Activated CD4-positive, alpha-beta memory T cell treated with anti-CD3 and anti-CD28 coated beads for 36 hours (primary cell): ENCODE data around the gene MCF2L2. TPM values are rescaled to one million over a fixed set of nuclear protein-coding genes. Genes with fewer than 3 reads are reported as not detected.
A peak's percentile ranks its signal among the peaks of the same experiment; 100 is the strongest.

Source experiments
- CTCF ChIA-PET: fragments of 350-600 bp; sonication (Branson Sonifier 250); formaldehyde crosslinking; loops from one replicate; lab custom pipeline; 2021; ENCODE audit warnings: antibody characterized with exemption, inconsistent platforms; lab: Charles Lee
- POLR2A ChIA-PET: fragments of 350-600 bp; sonication (Branson Sonifier 250); formaldehyde crosslinking; loops from one replicate; lab custom pipeline; 2021; ENCODE audit warnings: antibody characterized with exemption; lab: Charles Lee
- DNase-seq: peaks from one replicate; pipeline ENCODE4 v3.0.0-alpha.2; 2020
- H3K27ac Mint-ChIP-seq: one replicate; pipeline ENCODE4 v1.8.0; 2021; ENCODE audit warnings: mixed read lengths
- H3K27me3 Mint-ChIP-seq: one replicate; pipeline ENCODE4 v1.8.0; 2021; ENCODE audit warnings: mixed read lengths
- H3K36me3 Mint-ChIP-seq: one replicate; pipeline ENCODE4 v1.8.0; 2021; ENCODE audit warnings: mixed read lengths
- H3K4me1 Mint-ChIP-seq: one replicate; pipeline ENCODE4 v1.8.0; 2021; ENCODE audit warnings: low read depth, mixed read lengths
- H3K4me3 Mint-ChIP-seq: one replicate; pipeline ENCODE4 v1.8.0; 2021; ENCODE audit warnings: mild to moderate bottlenecking, mixed read lengths
- H3K9me3 Mint-ChIP-seq: one replicate; pipeline ENCODE4 v1.8.0; 2021; ENCODE audit warnings: mixed read lengths
- intact Hi-C: fragments of 100-400 bp; cut with micrococcal nuclease; formaldehyde crosslinking; loops from one replicate; pipeline ENCODE4 v1.15.1; 2023
- total RNA-seq, 2 experiments: library from RNA; stranded (reverse); gene quantifications; one replicate each; pipeline ENCODE4 v1.2.3, GENCODE V29; 2021

MCF2L2 gene
- total RNA-seq, 2 experiments from 2014 or later = 3.9 to 4.7 TPM

GRCh38 chr3:183300996-183301562, 127.3 kb downstream of the MCF2L2 start:
- Mint-ChIP-seq H3K4me3 (no peak overlapping the region), H3K4me1 (no peaks in the 10 kb centered on the region), H3K9me3 (no peaks in the 10 kb centered on the region), H3K27me3 (no peaks in the 10 kb centered on the region), H3K27ac (no peak overlapping the region), H3K36me3 (no peaks in the 10 kb centered on the region)
- POLR2A ChIA-PET = no interaction called here
- DNase-seq = no peak
- CTCF ChIA-PET = no interaction called here
- intact Hi-C loops = no loop called here

DNA sequence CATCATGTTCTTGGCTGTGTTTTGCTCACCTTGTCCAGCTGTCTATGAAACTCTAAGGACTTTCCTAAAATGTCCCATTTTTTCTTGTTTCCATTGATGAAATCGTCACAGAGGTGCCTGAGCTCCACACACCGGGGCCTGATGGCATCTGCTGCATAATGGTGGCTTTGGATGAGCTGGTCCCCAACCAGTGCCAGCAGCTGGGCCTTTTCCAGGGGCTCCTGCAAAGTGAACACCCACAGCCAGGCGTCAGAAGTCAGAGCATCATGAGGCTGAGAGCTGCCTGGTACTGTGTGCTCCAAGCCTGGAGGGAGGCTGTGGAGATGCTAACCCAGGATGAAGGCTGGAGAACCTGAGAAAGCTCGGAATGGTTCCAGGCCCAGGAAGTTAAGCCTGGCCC, 128.4 kb downstream of the MCF2L2 start:
- POLR2A ChIA-PET = no interaction called here
- no peaks in the 10 kb centered on the region for H3K27me3 Mint-ChIP-seq
- CTCF ChIA-PET = no interaction called here

DNA sequence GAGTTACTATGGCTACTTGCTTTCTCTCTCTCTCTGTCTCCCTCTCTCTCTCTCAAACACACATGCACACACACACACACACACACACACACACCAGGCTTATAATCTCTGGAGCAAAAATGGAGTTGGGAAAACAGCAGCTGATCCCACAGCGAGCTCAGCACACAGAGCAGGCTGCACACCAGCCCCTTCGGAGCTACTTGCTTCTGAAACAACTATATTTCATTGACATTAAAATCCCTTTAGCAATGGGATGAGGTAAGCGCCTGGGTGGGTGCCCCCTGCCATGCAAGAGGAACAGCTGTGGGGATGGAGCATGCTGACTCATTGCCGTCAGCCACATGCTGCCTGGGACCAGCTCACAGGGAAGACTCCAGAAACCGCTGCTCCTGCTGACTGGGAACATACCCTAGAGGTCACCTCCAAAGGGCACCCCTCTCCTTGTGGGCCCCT, 129.7 kb downstream of the MCF2L2 start:
- intact Hi-C loops = no loop called here
- CTCF ChIA-PET = no interaction called here

More for the DNA sequence above, 128.4 kb downstream of the MCF2L2 start:
- Mint-ChIP-seq H3K4me1 (no peaks in the 10 kb centered on the region), H3K4me3 (no peak overlapping the region), H3K9me3 (no peaks in the 10 kb centered on the region), H3K36me3 (peaks cover 2% of the 10 kb centered on the region), H3K27ac (no peak overlapping the region)
- no peak for DNase-seq
- intact Hi-C loops = no loop called here

GRCh38 chr3:183296944-183297343, 131.5 kb downstream of the MCF2L2 start:
- POLR2A ChIA-PET = no interaction called here
- H3K27ac Mint-ChIP-seq = no peak overlapping the region
- intact Hi-C loops = no loop called here
- no peak overlapping the region for H3K4me3 Mint-ChIP-seq
- DNase-seq = no peak
- H3K27me3 Mint-ChIP-seq = no peaks in the 10 kb centered on the region
- H3K36me3 Mint-ChIP-seq = peaks cover 3% of the 10 kb centered on the region
- no peaks in the 10 kb centered on the region for H3K9me3 Mint-ChIP-seq
- H3K4me1 Mint-ChIP-seq = no peaks in the 10 kb centered on the region
- CTCF ChIA-PET = no interaction called here

More for the DNA sequence above, 129.7 kb downstream of the MCF2L2 start:
- DNase-seq = no peak
- Mint-ChIP-seq H3K4me3 (no peak overlapping the region), H3K9me3 (no peaks in the 10 kb centered on the region), H3K27me3 (no peaks in the 10 kb centered on the region), H3K36me3 (peaks cover 3% of the 10 kb centered on the region), H3K4me1 (no peaks in the 10 kb centered on the region), H3K27ac (no peak overlapping the region)
- POLR2A ChIA-PET = no interaction called here

- ChIA-PET POLR2A (no interaction called here), CTCF (no interaction called here)
- intact Hi-C loops = no loop called here
- Mint-ChIP-seq H3K27me3 (no peaks in the 10 kb centered on the region), H3K36me3 (peaks cover 3% of the 10 kb centered on the region), H3K4me3 (no peak overlapping the region), H3K4me1 (no peaks in the 10 kb centered on the region), H3K27ac (no peak overlapping the region), H3K9me3 (no peaks in the 10 kb centered on the region)
- DNase-seq = no peak
Measured at GRCh38 chr3:183295211-183295610, 133.2 kb downstream of the MCF2L2 start.

GRCh38 chr3:183293966-183294365, 134.5 kb downstream of the MCF2L2 start:
- H3K4me1 Mint-ChIP-seq = no peaks in the 10 kb centered on the region
- intact Hi-C loops = no loop called here
- H3K27me3 Mint-ChIP-seq = no peaks in the 10 kb centered on the region
- H3K9me3 Mint-ChIP-seq = no peaks in the 10 kb centered on the region
- DNase-seq = no peak
- no peak overlapping the region for H3K27ac Mint-ChIP-seq
- H3K36me3 Mint-ChIP-seq = peaks cover 5% of the 10 kb centered on the region
- POLR2A ChIA-PET = interaction anchor here (0.6 kb wide), 1 partner anchor 412 kb away, joined by 4 read pairs; no protein-coding TSS in a partner anchor
- no peak overlapping the region for H3K4me3 Mint-ChIP-seq
- CTCF ChIA-PET = no interaction called here

DNA sequence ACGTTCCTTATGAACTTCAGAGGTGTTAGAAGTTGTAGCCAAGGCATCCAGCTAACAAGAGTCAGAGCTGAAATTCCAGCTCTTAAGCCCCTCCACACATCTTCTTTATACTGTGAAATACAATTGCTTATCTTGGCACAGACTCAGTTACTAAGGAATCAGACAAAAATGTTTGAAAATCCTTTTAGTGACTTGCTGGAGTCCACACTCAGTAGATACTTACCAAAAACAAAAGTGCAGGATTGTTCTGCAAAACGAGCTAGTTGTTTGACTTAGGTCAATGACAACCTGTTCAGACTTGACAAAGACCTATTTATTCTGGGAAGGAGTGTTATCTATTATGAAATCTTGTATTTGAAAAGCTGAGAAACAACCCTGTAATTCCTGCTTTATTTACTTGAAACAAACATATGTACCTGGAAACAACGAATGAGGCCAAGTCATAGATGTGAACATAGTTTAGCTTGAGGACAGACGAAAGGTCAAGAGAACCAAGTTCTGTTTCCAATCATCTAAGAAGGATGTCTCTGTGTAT, 136.9 kb downstream of the MCF2L2 start:
- intact Hi-C loops = no loop called here
- Mint-ChIP-seq H3K27ac (no peak overlapping the region), H3K4me1 (peaks cover 13% of the 10 kb centered on the region)

GRCh38 chr3:183290216-183290615, 138.2 kb downstream of the MCF2L2 start:
- CTCF ChIA-PET = no interaction called here
- intact Hi-C loops = no loop called here

More for the DNA sequence above, 136.9 kb downstream of the MCF2L2 start:
- CTCF ChIA-PET = interaction anchor here (0.6 to 0.7 kb wide), 2 partner anchors 91 to 97 kb away, joined by 3 read pairs; no protein-coding TSS in a partner anchor
- H3K4me3 Mint-ChIP-seq = no peak overlapping the region
- H3K27me3 Mint-ChIP-seq = no peaks in the 10 kb centered on the region
- H3K9me3 Mint-ChIP-seq = no peaks in the 10 kb centered on the region
- POLR2A ChIA-PET = no interaction called here
- peaks cover 5% of the 10 kb centered on the region for H3K36me3 Mint-ChIP-seq
- DNase-seq = no peak

DNA sequence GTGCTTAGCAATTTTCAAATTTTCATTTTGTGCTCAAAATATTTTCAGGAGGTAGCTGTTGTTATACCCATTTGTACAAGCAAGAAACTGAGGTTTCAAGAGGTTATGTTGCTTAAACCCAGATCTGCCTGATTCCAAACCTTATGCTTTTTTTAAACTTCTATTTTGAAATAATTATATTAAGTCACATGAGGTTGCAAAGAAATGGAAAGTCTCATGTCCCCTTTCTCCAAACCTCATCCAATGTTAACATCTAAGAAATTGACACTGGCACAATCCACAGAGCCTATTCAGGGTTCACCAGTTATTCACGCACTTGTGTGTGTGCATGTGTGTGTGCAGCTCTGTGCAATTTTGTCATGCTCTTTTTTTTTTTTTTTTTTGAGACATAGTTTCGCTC, 140.3 kb downstream of the MCF2L2 start:
- intact Hi-C loops = loop anchor here (5.0 kb wide), 2 partner anchors 101 to 496 kb away; partner anchors contain the start of gene ATP11B
- H3K27me3 Mint-ChIP-seq = no peaks in the 10 kb centered on the region
- H3K36me3 Mint-ChIP-seq = peaks cover 4% of the 10 kb centered on the region
- no peak overlapping the region for H3K27ac Mint-ChIP-seq
- no peak overlapping the region for H3K4me3 Mint-ChIP-seq
- ChIA-PET POLR2A (no interaction called here), CTCF (interaction anchor here (1.0 kb wide), 1 partner anchor 22 kb away, joined by 3 read pairs; no protein-coding TSS in a partner anchor)
- no peak for DNase-seq
- no peaks in the 10 kb centered on the region for H3K9me3 Mint-ChIP-seq
- H3K4me1 Mint-ChIP-seq = peaks cover 39% of the 10 kb centered on the region

More at GRCh38 chr3:183290216-183290615, 138.2 kb downstream of the MCF2L2 start:
- Mint-ChIP-seq H3K4me3 (no peak overlapping the region), H3K27me3 (no peaks in the 10 kb centered on the region), H3K9me3 (no peaks in the 10 kb centered on the region), H3K36me3 (peaks cover 7% of the 10 kb centered on the region), H3K4me1 (peaks cover 25% of the 10 kb centered on the region), H3K27ac (no peak overlapping the region)
- DNase-seq = no peak
- POLR2A ChIA-PET = no interaction called here

GRCh38 chr3:183287301-183287971, 141.0 kb downstream of the MCF2L2 start:
- Mint-ChIP-seq H3K27me3 (no peaks in the 10 kb centered on the region), H3K27ac (peak overlapping the region; percentile 98), H3K4me1 (peaks cover 39% of the 10 kb centered on the region), H3K9me3 (no peaks in the 10 kb centered on the region), H3K4me3 (no peak overlapping the region), H3K36me3 (peaks cover 4% of the 10 kb centered on the region)
- DNase-seq = peak; percentile 59
- CTCF ChIA-PET = interaction anchor here (1.0 to 1.9 kb wide), 5 partner anchors 22 to 98 kb away, joined by 3 to 5 read pairs (median 3); partner anchors contain the start of gene B3GNT5
- intact Hi-C loops = loop anchor here (2.0 to 5.0 kb wide), 7 partner anchors 63 to 495 kb away; partner anchors contain the start of genes ATP11B, KLHL6 and YEATS2
- POLR2A ChIA-PET = interaction anchor here (1.9 to 2.0 kb wide), 2 partner anchors 20 to 79 kb away, joined by 6 to 7 read pairs; no protein-coding TSS in a partner anchor

GRCh38 chr3:183285828-183286457, 142.5 kb downstream of the MCF2L2 start:
- intact Hi-C loops = loop anchor here (1.0 to 5.0 kb wide), 14 partner anchors 20 to 494 kb away; partner anchors contain the start of genes ATP11B, B3GNT5, KLHL6 and LAMP3
- DNase-seq = peak; percentile 97
- Mint-ChIP-seq H3K4me3 (peak overlapping the region; percentile 71), H3K4me1 (peaks cover 39% of the 10 kb centered on the region), H3K27me3 (no peaks in the 10 kb centered on the region), H3K36me3 (peaks cover 4% of the 10 kb centered on the region), H3K9me3 (no peaks in the 10 kb centered on the region), H3K27ac (peak overlapping the region; percentile 98)
- CTCF ChIA-PET = interaction anchor here (0.8 to 2.0 kb wide), 8 partner anchors 20 to 142 kb away, joined by 3 to 16 read pairs (median 4); partner anchors contain the start of genes B3GNT5 and MCF2L2
- POLR2A ChIA-PET = interaction anchor here (0.7 to 2.0 kb wide), 11 partner anchors 15 to 152 kb away, joined by 3 to 29 read pairs (median 4); partner anchors contain the start of gene B3GNT5
